ENCODE results near the gene DNAJC24. TPM values are rescaled to one million over a fixed set of nuclear protein-coding genes. Genes with fewer than 3 reads are reported as not detected.
A peak's percentile ranks its signal among the peaks of the same experiment; 100 is the strongest.

DNAJC24 gene
- total and polyA plus RNA-seq, 10 of the 15 experiments (the other 5 are each of a cell fraction or from before 2014, with no cell fraction given), result 10.0 to 25.4 (median 13.8) TPM

GRCh38 chr11:31369348-31370329, at the start of gene DNAJC24, which contains the start of gene DCDC1 (continued):
- peak; percentile 22; the same call in 1 of the 2 replicates for TF ChIP-seq MTA2 (IDR thresholded peaks at IDR 0.05; ENCODE audit: low read depth)
- TF ChIP-seq LARP7 (IDR thresholded peaks at IDR 0.05), result peak; percentile 80
- 0 out of 2 replicates have a peak, but pooled peaks have one; percentile 50 for TF ChIP-seq MLLT1 (IDR thresholded peaks at IDR 0.05)
- TF ChIP-seq HCFC1 (IDR thresholded peaks at IDR 0.05; ENCODE audit: low read length), result peak; percentile 82
- TF ChIP-seq FOXK2 (IDR thresholded peaks at IDR 0.05), result no peak
- 0 out of 2 replicates have a peak, but pooled peaks have one; percentile 40 for TF ChIP-seq E2F4 (IDR thresholded peaks at IDR 0.05; ENCODE audit: low read depth, low read length)
- TF ChIP-seq NKRF (conservative IDR thresholded peaks at IDR 0.05), result peak; percentile 93
- TF ChIP-seq POLR2AphosphoS2 (IDR thresholded peaks at IDR 0.05; ENCODE audit: low read depth, low read length), result peak; percentile 78
- TF ChIP-seq YBX1 (IDR thresholded peaks at IDR 0.05), result no peak
- peak; percentile 43; the same call in 1 of the 2 replicates for TF ChIP-seq HSF1 (IDR thresholded peaks at IDR 0.05; ENCODE audit: low read depth, low read length)
- TF ChIP-seq SMARCA5 (IDR thresholded peaks at IDR 0.05), result peak; percentile 79; the same call in 1 of the 2 replicates
- TF ChIP-seq E4F1 (IDR thresholded peaks at IDR 0.05; ENCODE audit: borderline replicate concordance, partially characterized antibody), result no peak
- TF ChIP-seq CBX5 (IDR thresholded peaks at IDR 0.05; ENCODE audit: low read depth), result peak; percentile 91
- no peak for TF ChIP-seq NFYA (IDR thresholded peaks at IDR 0.05; ENCODE audit: borderline replicate concordance, low read depth, low read length)
- TF ChIP-seq RELB (IDR thresholded peaks at IDR 0.05; ENCODE audit: low read depth), result peak; percentile 80
- no peak for TF ChIP-seq NFYB (IDR thresholded peaks at IDR 0.05; ENCODE audit: insufficient read depth, low read depth, low read length)
- TF ChIP-seq ZSCAN29 (IDR thresholded peaks at IDR 0.05), result no peak
- TF ChIP-seq STAT1 (conservative IDR thresholded peaks at IDR 0.05), result 0 out of 2 replicates have a peak, but pooled peaks have one; percentile 66

Data from GM12878 (cell line).